CD8-positive, alpha-beta memory T cell (primary cell): Measurements from ENCODE around the gene YIPF7. TPM values are rescaled to one million over a fixed set of nuclear protein-coding genes. Genes with fewer than 3 reads are reported as not detected.

ENCODE experiments used
- CTCF ChIA-PET: fragments of 350-600 bp; sonication (Branson Sonifier 250); formaldehyde crosslinking; loops from one replicate; lab custom pipeline; 2021; ENCODE audit warnings: antibody characterized with exemption; lab: Charles Lee
- POLR2A ChIA-PET: fragments of 350-600 bp; sonication (Branson Sonifier 250); formaldehyde crosslinking; loops from one replicate; lab custom pipeline; 2021; ENCODE audit warnings: antibody characterized with exemption; lab: Charles Lee
- DNase-seq, 5 donors: peaks; one replicate each; pipeline versions ENCODE4 v3.0.0 to v3.0.0-alpha.2; 2020 to 2022; ENCODE audit warnings: mixed read lengths in 1 of 5
- H3K27ac ChIP-seq: one replicate; pipeline ENCODE4 v1.7.0; 2013; ENCODE audit warnings: low read depth, mild to moderate bottlenecking, low read length, moderate library complexity
- H3K27me3 ChIP-seq: 2 replicates; pipeline ENCODE4 v1.7.0; 2013; ENCODE audit warnings: low read length, mild to moderate bottlenecking; ENCODE audit not compliant: insufficient read depth, poor library complexity, severe bottlenecking
- H3K36me3 ChIP-seq: 2 replicates; pipeline ENCODE4 v1.7.0; 2013; ENCODE audit warnings: mild to moderate bottlenecking, low read length, moderate library complexity; ENCODE audit not compliant: insufficient read depth
- H3K4me1 ChIP-seq: 2 replicates; pipeline ENCODE4 v1.7.0; 2013; ENCODE audit warnings: mild to moderate bottlenecking, low read length, moderate library complexity; ENCODE audit not compliant: insufficient read depth
- H3K4me3 ChIP-seq: 2 replicates; pipeline ENCODE4 v1.7.0; 2013; ENCODE audit warnings: mild to moderate bottlenecking, low read length
- H3K9me3 ChIP-seq: 2 replicates; pipeline ENCODE4 v1.7.0; 2013; ENCODE audit warnings: mild to moderate bottlenecking, low read length
- H3K27ac Mint-ChIP-seq, 8 donors: one replicate each; pipeline ENCODE4 v1.8.0; 2020 to 2021; ENCODE audit warnings: mixed read lengths in 8 of 8, mild to moderate bottlenecking in 6 of 8, inconsistent platforms in 3 of 8, moderate library complexity in 3 of 8
- H3K27me3 Mint-ChIP-seq, 2 donors: one replicate each; pipeline ENCODE4 v1.8.0; 2020 to 2021; ENCODE audit warnings: mixed read lengths in 2 of 2, mild to moderate bottlenecking in 1 of 2, moderate library complexity in 1 of 2
- H3K36me3 Mint-ChIP-seq, 3 donors: one replicate each; pipeline ENCODE4 v1.8.0; 2020 to 2021; ENCODE audit warnings: mixed read lengths in 3 of 3, inconsistent platforms in 1 of 3, mild to moderate bottlenecking in 1 of 3
- H3K4me1 Mint-ChIP-seq, 3 donors: one replicate each; pipeline ENCODE4 v1.8.0; 2020 to 2021; ENCODE audit warnings: mixed read lengths in 3 of 3, inconsistent platforms in 1 of 3, mild to moderate bottlenecking in 1 of 3
- H3K4me3 Mint-ChIP-seq, 7 donors: one replicate each; pipeline ENCODE4 v1.8.0; 2020 to 2021; ENCODE audit warnings: mixed read lengths in 7 of 7, mild to moderate bottlenecking in 6 of 7, moderate library complexity in 4 of 7, inconsistent platforms in 2 of 7
- H3K9me3 Mint-ChIP-seq, 5 donors: one replicate each; pipeline ENCODE4 v1.8.0; 2020 to 2022; ENCODE audit warnings: mixed read lengths in 5 of 5, mild to moderate bottlenecking in 3 of 5, moderate library complexity in 2 of 5, inconsistent platforms in 1 of 5
- polyA plus RNA-seq: library from polyadenylated mRNA; unstranded; fragments of 300-500 nt; fragmentation: Illumina TruSeq; gene quantifications from one replicate; pipeline ENCODE4 v1.2.3, GENCODE V29; 2021
- total RNA-seq, 2 experiments: library from RNA; stranded (reverse); gene quantifications; one replicate each; pipeline ENCODE4 v1.2.3, GENCODE V29; 2021

YIPF7 gene
- total and polyA plus RNA-seq, 3 experiments from 2014 or later = not detected

- no peak overlapping the region for H3K4me3 Mint-ChIP-seq
- no peaks in the 10 kb centered on the region for H3K36me3 ChIP-seq
- H3K4me3 ChIP-seq = no peak overlapping the region
- H3K9me3 Mint-ChIP-seq = no peaks in the 10 kb centered on the region
- no peaks in the 10 kb centered on the region for H3K36me3 Mint-ChIP-seq
- DNase-seq = no peak
- H3K27me3 ChIP-seq = no peaks in the 10 kb centered on the region
- ChIA-PET CTCF (no interaction called here), POLR2A (no interaction called here)
- no peaks in the 10 kb centered on the region for H3K4me1 ChIP-seq
- no peaks in the 10 kb centered on the region for H3K4me1 Mint-ChIP-seq
- H3K27ac Mint-ChIP-seq = no peak overlapping the region
- no peaks in the 10 kb centered on the region for H3K9me3 ChIP-seq
- no peak overlapping the region for H3K27ac ChIP-seq
- peaks cover 6 to 14% of the 10 kb centered on the region in 2 donors for H3K27me3 Mint-ChIP-seq
Measured at GRCh38 chr4:44652002-44652401, 577 bp upstream of the YIPF7 start.

- H3K27ac Mint-ChIP-seq = no peak overlapping the region
- Histone ChIP-seq H3K9me3 (no peaks in the 10 kb centered on the region), H3K4me1 (no peaks in the 10 kb centered on the region), H3K27ac (no peak overlapping the region), H3K4me3 (no peak overlapping the region), H3K36me3 (no peaks in the 10 kb centered on the region), H3K27me3 (no peaks in the 10 kb centered on the region)
- H3K27me3 Mint-ChIP-seq = peaks cover 4 to 14% of the 10 kb centered on the region in 2 donors
- POLR2A ChIA-PET = no interaction called here
- no peak for DNase-seq
- peaks cover 0 to 20% (median 3%) of the 10 kb centered on the region in 3 donors for H3K36me3 Mint-ChIP-seq
- peaks cover 13 to 18% (median 14%) of the 10 kb centered on the region in 5 donors for H3K9me3 Mint-ChIP-seq
- CTCF ChIA-PET = no interaction called here
- H3K4me3 Mint-ChIP-seq = no peak overlapping the region
- no peaks in the 10 kb centered on the region for H3K4me1 Mint-ChIP-seq
Measured at GRCh38 chr4:44646151-44646550, 5.3 kb downstream of the YIPF7 start.

- H3K36me3 ChIP-seq = no peaks in the 10 kb centered on the region
- peaks cover 12 to 28% of the 10 kb centered on the region in 2 donors for H3K27me3 Mint-ChIP-seq
- H3K27ac Mint-ChIP-seq = no peak overlapping the region
- H3K27me3 ChIP-seq = no peaks in the 10 kb centered on the region
- no peaks in the 10 kb centered on the region for H3K4me1 Mint-ChIP-seq
- H3K9me3 ChIP-seq = no peaks in the 10 kb centered on the region
- no peak overlapping the region for H3K4me3 ChIP-seq
- no peak overlapping the region for H3K4me3 Mint-ChIP-seq
- ChIA-PET POLR2A (no interaction called here), CTCF (no interaction called here)
- no peak for DNase-seq
- H3K36me3 Mint-ChIP-seq = peaks cover 0 to 5% (median 3%) of the 10 kb centered on the region in 3 donors
- H3K27ac ChIP-seq = no peak overlapping the region
- no peaks in the 10 kb centered on the region for H3K4me1 ChIP-seq
- peaks cover 4 to 6% (median 5%) of the 10 kb centered on the region in 5 donors for H3K9me3 Mint-ChIP-seq
Measured at GRCh38 chr4:44638091-44638490, 13.3 kb downstream of the YIPF7 start.

- no peak for DNase-seq
- no peaks in the 10 kb centered on the region for H3K36me3 Mint-ChIP-seq
- H3K4me1 Mint-ChIP-seq = peaks cover 2 to 4% (median 3%) of the 10 kb centered on the region in 3 donors
- H3K27ac Mint-ChIP-seq = no peak overlapping the region
- peaks cover 7 to 22% of the 10 kb centered on the region in 2 donors for H3K27me3 Mint-ChIP-seq
- H3K4me3 Mint-ChIP-seq = no peak overlapping the region
- ChIA-PET CTCF (no interaction called here), POLR2A (no interaction called here)
- Histone ChIP-seq H3K27ac (no peak overlapping the region), H3K36me3 (no peaks in the 10 kb centered on the region), H3K4me3 (no peak overlapping the region), H3K4me1 (no peaks in the 10 kb centered on the region), H3K9me3 (no peaks in the 10 kb centered on the region), H3K27me3 (no peaks in the 10 kb centered on the region)
- no peaks in the 10 kb centered on the region for H3K9me3 Mint-ChIP-seq
Measured at GRCh38 chr4:44632733-44633132, 18.7 kb downstream of the YIPF7 start.

- CTCF ChIA-PET = no interaction called here
Measured at GRCh38 chr4:44632089-44632488, 19.3 kb downstream of the YIPF7 start.

GRCh38 chr4:44629280-44629866 is 22.1 kb downstream of the YIPF7 start:
- Mint-ChIP-seq H3K4me1 (peaks cover 2 to 4% (median 3%) of the 10 kb centered on the region in 3 donors), H3K4me3 (no peak overlapping the region), H3K27me3 (peaks cover 0 to 14% of the 10 kb centered on the region in 2 donors), H3K9me3 (no peaks in the 10 kb centered on the region), H3K27ac (no peak overlapping the region), H3K36me3 (no peaks in the 10 kb centered on the region)
- DNase-seq = peak; percentile 2 to 46 (median 23)
- Histone ChIP-seq H3K36me3 (no peaks in the 10 kb centered on the region), H3K27me3 (no peaks in the 10 kb centered on the region), H3K4me1 (no peaks in the 10 kb centered on the region), H3K9me3 (no peaks in the 10 kb centered on the region), H3K4me3 (no peak overlapping the region), H3K27ac (no peak overlapping the region)
- POLR2A ChIA-PET = no interaction called here
- CTCF ChIA-PET = no interaction called here

More at GRCh38 chr4:44632089-44632488, 19.3 kb downstream of the YIPF7 start:
- Histone ChIP-seq H3K4me1 (no peaks in the 10 kb centered on the region), H3K9me3 (no peaks in the 10 kb centered on the region), H3K36me3 (no peaks in the 10 kb centered on the region), H3K27me3 (no peaks in the 10 kb centered on the region), H3K4me3 (no peak overlapping the region), H3K27ac (no peak overlapping the region)
- DNase-seq = no peak
- Mint-ChIP-seq H3K4me3 (no peak overlapping the region), H3K36me3 (no peaks in the 10 kb centered on the region), H3K27ac (no peak overlapping the region), H3K9me3 (no peaks in the 10 kb centered on the region), H3K27me3 (peaks cover 3 to 22% of the 10 kb centered on the region in 2 donors), H3K4me1 (peaks cover 2 to 4% (median 3%) of the 10 kb centered on the region in 3 donors)
- POLR2A ChIA-PET = no interaction called here

- no peak overlapping the region for H3K4me3 ChIP-seq
- H3K36me3 ChIP-seq = no peaks in the 10 kb centered on the region
Measured at GRCh38 chr4:44623676-44624075, 27.7 kb downstream of the YIPF7 start.

GRCh38 chr4:44616621-44617020 is 34.8 kb downstream of the YIPF7 start:
- no peak overlapping the region for H3K4me3 Mint-ChIP-seq
- no peaks in the 10 kb centered on the region for H3K36me3 Mint-ChIP-seq
- no peaks in the 10 kb centered on the region for H3K9me3 Mint-ChIP-seq
- Histone ChIP-seq H3K27ac (no peak overlapping the region), H3K36me3 (no peaks in the 10 kb centered on the region), H3K9me3 (no peaks in the 10 kb centered on the region), H3K4me3 (no peak overlapping the region), H3K4me1 (no peaks in the 10 kb centered on the region), H3K27me3 (no peaks in the 10 kb centered on the region)
- POLR2A ChIA-PET = no interaction called here
- no peaks in the 10 kb centered on the region for H3K4me1 Mint-ChIP-seq
- no peak overlapping the region for H3K27ac Mint-ChIP-seq
- no peak for DNase-seq
- CTCF ChIA-PET = no interaction called here
- peaks cover 1 to 4% of the 10 kb centered on the region in 2 donors for H3K27me3 Mint-ChIP-seq

More at GRCh38 chr4:44623676-44624075, 27.7 kb downstream of the YIPF7 start:
- Histone ChIP-seq H3K27ac (no peak overlapping the region), H3K4me1 (no peaks in the 10 kb centered on the region), H3K27me3 (no peaks in the 10 kb centered on the region), H3K9me3 (no peaks in the 10 kb centered on the region)
- H3K4me1 Mint-ChIP-seq = no peaks in the 10 kb centered on the region
- H3K27ac Mint-ChIP-seq = no peak overlapping the region
- ChIA-PET CTCF (no interaction called here), POLR2A (no interaction called here)
- H3K36me3 Mint-ChIP-seq = no peaks in the 10 kb centered on the region
- H3K27me3 Mint-ChIP-seq = peaks cover 0 to 3% of the 10 kb centered on the region in 2 donors
- no peaks in the 10 kb centered on the region for H3K9me3 Mint-ChIP-seq
- no peak for DNase-seq
- no peak overlapping the region for H3K4me3 Mint-ChIP-seq
